Uterine smooth muscle cell (primary cell): ENCODE measurements around the gene CTAGE8. TPM values are rescaled to one million over a fixed set of nuclear protein-coding genes. Genes with fewer than 3 reads are reported as not detected.

Experiments used
- total RNA-seq: library from RNA; depleted of rRNA; stranded (reverse); fragments of >200 nt; gene quantifications from 2 replicates; pipeline ENCODE4 v1.2.3, GENCODE V29; 2014

The CTAGE8 gene, protein sequence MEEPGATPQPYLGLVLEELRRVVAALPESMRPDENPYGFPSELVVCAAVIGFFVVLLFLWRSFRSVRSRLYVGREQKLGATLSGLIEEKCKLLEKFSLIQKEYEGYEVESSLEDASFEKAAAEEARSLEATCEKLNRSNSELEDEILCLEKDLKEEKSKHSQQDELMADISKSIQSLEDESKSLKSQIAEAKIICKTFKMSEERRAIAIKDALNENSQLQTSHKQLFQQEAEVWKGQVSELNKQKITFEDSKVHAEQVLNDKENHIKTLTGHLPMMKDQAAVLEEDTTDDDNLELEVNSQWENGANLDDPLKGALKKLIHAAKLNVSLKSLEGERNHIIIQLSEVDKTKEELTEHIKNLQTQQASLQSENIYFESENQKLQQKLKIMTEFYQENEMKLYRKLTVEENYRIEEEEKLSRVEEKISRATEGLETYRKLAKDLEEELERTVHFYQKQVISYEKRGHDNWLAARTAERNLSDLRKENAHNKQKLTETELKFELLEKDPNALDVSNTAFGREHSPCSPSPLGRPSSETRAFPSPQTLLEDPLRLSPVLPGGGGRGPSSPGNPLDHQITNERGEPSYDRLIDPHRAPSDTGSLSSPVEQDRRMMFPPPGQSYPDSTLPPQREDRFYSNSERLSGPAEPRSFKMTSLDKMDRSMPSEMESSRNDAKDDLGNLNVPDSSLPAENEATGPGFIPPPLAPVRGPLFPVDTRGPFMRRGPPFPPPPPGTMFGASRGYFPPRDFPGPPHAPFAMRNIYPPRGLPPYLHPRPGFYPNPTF
- total RNA-seq, result 0.44 TPM in 1 of 2 replicates, not detected in the other

DNA sequence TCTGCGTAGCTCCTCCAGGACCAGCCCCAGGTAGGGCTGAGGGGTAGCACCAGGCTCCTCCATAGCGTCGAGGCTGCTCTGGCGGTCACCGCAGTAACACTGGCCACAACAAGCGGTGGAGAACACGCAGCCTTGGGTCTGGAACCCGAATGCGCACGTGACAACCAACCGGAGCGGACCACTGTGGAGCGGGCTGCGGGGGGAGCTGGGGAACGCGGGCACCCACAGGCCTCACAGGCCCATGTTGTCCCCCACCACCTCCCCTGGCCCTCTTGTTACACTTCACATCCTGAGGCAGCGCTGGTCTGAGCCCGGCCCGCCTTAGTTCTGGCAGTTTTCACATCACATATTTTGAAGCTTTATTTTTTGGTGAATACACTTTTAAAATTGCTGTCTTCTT is at the start of gene CTAGE8:
Gene CTAGE8 (minus strand): TSS at position 101 of the 400 bp plus-strand sequence. CDS start 38 bp downstream, at position 63.

DNA sequence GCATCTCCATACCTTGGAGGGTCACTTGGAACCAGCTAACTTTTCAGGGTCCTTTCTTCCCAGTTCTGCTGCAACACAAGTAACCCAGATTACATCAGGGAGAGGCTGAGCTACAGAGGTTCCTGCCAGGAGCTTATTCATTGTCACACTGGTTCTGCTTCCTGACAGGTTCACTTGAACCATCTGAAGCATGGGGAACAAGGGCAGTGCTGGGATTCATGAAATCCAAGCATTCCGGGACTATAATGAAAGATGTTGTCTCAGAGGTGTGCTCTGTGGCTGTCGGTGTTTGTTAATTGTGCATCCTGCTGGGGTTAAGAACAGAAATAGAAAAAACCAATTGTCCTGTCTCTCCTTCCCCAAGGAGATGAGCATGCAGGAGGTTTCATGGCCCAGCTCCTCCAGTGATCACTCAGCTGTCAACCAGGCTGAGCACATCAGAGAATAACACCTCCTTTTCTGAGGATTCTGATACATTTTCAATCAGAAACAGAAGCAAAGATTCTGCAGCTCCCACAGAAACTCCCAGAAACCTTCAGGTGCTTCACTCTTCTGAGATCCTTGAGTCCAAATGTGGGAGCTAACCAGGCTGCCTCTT is 42.9 kb upstream of the CTAGE8 start, which contains the start of gene OR2A1:
Gene OR2A1 (plus strand): TSS at position 548 of the 598 bp plus-strand sequence. CDS start 5,706 bp downstream, outside the sequence.

DNA sequence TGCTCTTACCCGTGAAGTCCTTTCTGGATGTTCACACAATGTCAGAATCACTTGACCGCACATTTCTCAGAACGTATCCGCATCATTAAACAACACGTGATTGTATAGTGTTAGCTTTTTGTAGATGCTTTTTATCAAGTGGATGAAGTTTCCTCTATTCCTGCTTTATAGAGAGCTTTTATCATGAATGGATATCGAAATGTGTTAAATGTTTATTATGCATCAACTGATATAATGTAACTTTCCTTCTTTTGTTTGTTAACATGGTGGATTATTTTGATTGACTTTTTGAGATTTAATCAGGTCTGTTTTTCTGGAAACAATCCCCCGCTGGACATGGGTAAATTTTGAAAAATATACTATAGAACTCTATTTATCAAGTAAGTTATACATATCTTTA is 4.4 kb downstream of the CTAGE8 start, which contains the start of gene OR2A7:
Gene OR2A7 (minus strand): TSS at position 101 of the 400 bp plus-strand sequence. CDS start 5,164 bp downstream, outside the sequence.

DNA sequence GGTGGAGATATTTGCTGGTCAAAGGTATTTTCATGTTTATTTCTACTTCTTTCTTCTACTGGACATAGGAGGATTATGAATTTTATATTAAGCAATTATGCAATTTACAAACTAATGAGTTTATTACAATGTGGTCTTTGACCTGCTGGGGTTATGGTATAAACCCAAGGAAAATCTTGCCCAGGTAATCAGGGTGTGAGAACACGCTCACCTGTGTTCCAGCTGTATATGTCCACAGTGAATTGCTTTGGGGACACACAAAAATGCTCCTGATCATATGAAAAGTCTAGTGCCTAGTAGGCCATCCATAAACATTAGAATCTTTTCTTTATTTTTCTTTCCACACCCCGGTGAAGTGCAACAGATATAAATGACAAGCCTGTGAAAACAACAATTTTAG is 29.7 kb downstream of the CTAGE8 start, which contains the start of gene OR2A42:
Gene OR2A42 (minus strand): TSS at position 241 of the 400 bp plus-strand sequence. CDS start 6,762 bp downstream, outside the sequence.

Other genes with a start within 250 kb of the CTAGE8 start
- gene OR2A5, start 220.3 kb downstream of the CTAGE8 start, total RNA-seq, result not detected in 2 replicates
- gene OR2A25, start 199.5 kb downstream of the CTAGE8 start, total RNA-seq, result not detected in 2 replicates
- not detected in 2 replicates for gene OR2A12, start 183.0 kb downstream of the CTAGE8 start, total RNA-seq
- gene OR2A2, start 159.7 kb downstream of the CTAGE8 start, total RNA-seq, result not detected in 2 replicates
- not detected in 2 replicates for gene OR2A14, start 146.1 kb downstream of the CTAGE8 start, total RNA-seq
- 1.7 TPM in 1 of 2 replicates, not detected in the other for gene CTAGE4, start 85.8 kb downstream of the CTAGE8 start, total RNA-seq
- gene ARHGEF35, start 73.5 kb downstream of the CTAGE8 start, total RNA-seq, result 1.5 and 2.1 TPM in 2 replicates
- under 0.01 TPM in 1 of 2 replicates, not detected in the other for gene OR2A42, start 29.7 kb downstream of the CTAGE8 start, total RNA-seq
- gene OR2A7, start 4.5 kb downstream of the CTAGE8 start, total RNA-seq, result 0.12 TPM in 1 of 2 replicates, not detected in the other
- not detected in 2 replicates for gene OR2A1, start 43.1 kb upstream of the CTAGE8 start, total RNA-seq
- 1.3 and 3.4 TPM in 2 replicates for gene ARHGEF5, start 86.1 kb upstream of the CTAGE8 start, total RNA-seq
- gene NOBOX, start 134.4 kb upstream of the CTAGE8 start, total RNA-seq, result not detected in 2 replicates